ENCODE data around the gene PRPF31. TPM values are rescaled to one million over a fixed set of nuclear protein-coding genes. Genes with fewer than 3 reads are reported as not detected.

PRPF31 gene
- total RNA-seq, 4 donors from 2014 or later = 53.6 to 66.7 (median 57.1) TPM

DNA sequence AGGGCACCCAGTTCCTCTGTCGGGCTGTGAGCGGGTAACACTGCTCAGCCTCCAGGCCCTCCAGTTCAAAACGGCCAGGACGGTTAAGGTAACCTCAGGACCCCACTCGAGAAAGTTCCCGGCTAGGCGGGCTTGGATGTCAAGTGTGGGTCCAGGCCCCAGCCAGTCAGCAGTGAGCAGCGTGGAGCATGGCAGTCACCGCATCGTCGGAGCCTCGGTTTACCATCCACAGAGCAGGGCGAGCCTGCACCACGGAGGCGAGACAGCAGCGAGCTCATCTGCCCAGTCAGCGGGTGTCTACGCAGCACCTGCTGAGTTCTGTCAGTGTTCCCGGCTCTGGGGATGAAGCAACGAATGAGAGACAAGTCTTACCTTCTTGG is 14.1 kb downstream of the PRPF31 start:
- intact Hi-C loops (cut with DNase I) = no loop called here
- Histone ChIP-seq H3K4me1 (no peaks in the 10 kb centered on the region), H3K27me3 (no peaks in the 10 kb centered on the region), H3K9me3 (no peaks in the 10 kb centered on the region), H3K36me3 (peaks cover 58 to 59% of the 10 kb centered on the region in 2 donors), H3K4me3 (replicated peaks in 1 of 3) (no peak overlapping the region), H3K27ac (no peak overlapping the region)
- TF ChIP-seq POLR2A (IDR thresholded peaks at IDR 0.05) = no peak
- TF ChIP-seq, protein P1, sequence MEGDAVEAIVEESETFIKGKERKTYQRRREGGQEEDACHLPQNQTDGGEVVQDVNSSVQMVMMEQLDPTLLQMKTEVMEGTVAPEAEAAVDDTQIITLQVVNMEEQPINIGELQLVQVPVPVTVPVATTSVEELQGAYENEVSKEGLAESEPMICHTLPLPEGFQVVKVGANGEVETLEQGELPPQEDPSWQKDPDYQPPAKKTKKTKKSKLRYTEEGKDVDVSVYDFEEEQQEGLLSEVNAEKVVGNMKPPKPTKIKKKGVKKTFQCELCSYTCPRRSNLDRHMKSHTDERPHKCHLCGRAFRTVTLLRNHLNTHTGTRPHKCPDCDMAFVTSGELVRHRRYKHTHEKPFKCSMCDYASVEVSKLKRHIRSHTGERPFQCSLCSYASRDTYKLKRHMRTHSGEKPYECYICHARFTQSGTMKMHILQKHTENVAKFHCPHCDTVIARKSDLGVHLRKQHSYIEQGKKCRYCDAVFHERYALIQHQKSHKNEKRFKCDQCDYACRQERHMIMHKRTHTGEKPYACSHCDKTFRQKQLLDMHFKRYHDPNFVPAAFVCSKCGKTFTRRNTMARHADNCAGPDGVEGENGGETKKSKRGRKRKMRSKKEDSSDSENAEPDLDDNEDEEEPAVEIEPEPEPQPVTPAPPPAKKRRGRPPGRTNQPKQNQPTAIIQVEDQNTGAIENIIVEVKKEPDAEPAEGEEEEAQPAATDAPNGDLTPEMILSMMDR (IDR thresholded peaks at IDR 0.05) = no peak
- WGBS, 2 donors = 99 to 100% methylated on average over 14 to 20 of the region's 20 CpGs
- DNase-seq = no peak

DNA sequence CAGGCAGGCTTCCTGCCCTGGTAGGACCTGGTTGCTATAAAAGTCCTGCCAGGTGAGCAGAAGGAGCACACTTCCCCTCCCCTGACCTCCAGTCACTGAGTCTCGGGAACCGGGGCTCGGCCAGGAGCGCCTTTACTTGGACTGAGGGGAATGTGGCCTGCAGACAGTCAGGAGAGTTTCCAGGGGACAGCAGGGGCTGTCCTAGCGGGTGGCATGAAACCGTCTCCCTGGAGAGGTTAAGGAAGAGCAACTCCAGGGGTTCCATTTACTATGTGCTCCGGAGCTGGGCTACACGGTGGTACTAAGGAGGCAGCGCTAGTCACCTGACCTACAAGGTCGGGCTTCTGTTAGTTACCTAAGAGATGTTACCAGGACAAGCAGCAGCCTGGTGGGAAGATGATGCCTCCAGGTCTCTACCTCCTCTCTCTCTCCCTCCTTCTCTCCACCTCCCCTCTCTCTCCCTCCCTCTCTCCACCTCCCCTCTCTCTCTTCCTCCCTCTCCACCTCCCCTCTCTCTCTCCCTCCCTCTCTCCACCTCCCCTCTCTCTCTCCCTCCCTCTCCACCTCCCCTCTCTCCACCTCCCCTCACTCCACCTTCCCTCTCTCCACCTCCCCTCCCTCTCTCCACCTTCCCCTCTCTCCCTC is 17.9 kb downstream of the PRPF31 start:
- intact Hi-C loops (cut with DNase I) = no loop called here
- H3K9me3 ChIP-seq = no peaks in the 10 kb centered on the region
- no peak for TF ChIP-seq POLR2A (IDR thresholded peaks at IDR 0.05)
- no peak overlapping the region for H3K27ac ChIP-seq
- peaks cover 22 to 23% of the 10 kb centered on the region in 2 donors for H3K36me3 ChIP-seq
- peaks cover 7 to 9% of the 10 kb centered on the region in 2 donors for H3K4me1 ChIP-seq
- no peak for DNase-seq
- H3K27me3 ChIP-seq = no peaks in the 10 kb centered on the region
- WGBS, 2 donors = 80 to 88% methylated on average over 6 to 10 of the region's 10 CpGs
- no peak overlapping the region for H3K4me3 ChIP-seq (replicated peaks in 1 of 3)

DNA sequence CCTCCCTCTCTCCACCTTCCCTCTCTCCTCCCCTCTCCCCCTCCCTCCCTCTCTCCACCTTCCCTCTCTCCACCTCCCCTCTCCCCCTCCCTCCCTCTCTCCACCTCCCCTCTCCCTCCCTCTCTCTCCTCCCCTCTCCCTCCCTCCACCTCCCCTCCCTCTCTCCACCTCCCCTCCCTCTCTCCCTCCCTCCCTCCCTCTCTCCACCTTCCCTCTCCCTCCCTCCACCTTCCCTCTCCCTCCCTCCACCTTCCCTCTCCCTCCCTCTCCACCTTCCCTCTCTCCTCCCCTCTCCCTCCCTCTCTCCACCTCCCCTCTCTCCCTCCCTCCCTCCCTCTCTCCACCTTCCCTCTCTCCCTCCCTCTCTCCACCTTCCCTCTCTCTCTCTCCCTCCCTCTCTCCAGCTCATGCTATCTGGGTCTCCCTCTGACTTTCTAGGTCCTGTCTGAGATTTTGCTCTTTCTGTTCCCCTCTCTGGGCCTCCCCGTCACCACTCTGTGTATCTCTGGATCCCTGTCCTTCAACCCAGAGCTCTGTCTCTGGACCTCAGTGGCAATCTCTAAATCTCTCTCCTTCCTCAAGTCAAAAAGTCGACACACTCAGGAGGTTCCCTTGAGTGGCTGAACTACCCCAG is 18.5 kb downstream of the PRPF31 start:
- DNase-seq = no peak
- Histone ChIP-seq H3K27me3 (no peaks in the 10 kb centered on the region), H3K36me3 (peaks cover 16 to 17% of the 10 kb centered on the region in 2 donors), H3K27ac (no peak overlapping the region), H3K4me1 (peaks cover 13 to 16% of the 10 kb centered on the region in 2 donors), H3K9me3 (no peaks in the 10 kb centered on the region), H3K4me3 (replicated peaks in 1 of 3) (no peak overlapping the region)
- 56 to 70% methylated on average over 2 of the region's 2 CpGs for whole genome bisulfite sequencing, 2 donors
- TF ChIP-seq POLR2A (IDR thresholded peaks at IDR 0.05) = no peak
- intact Hi-C loops (cut with DNase I) = no loop called here

DNA sequence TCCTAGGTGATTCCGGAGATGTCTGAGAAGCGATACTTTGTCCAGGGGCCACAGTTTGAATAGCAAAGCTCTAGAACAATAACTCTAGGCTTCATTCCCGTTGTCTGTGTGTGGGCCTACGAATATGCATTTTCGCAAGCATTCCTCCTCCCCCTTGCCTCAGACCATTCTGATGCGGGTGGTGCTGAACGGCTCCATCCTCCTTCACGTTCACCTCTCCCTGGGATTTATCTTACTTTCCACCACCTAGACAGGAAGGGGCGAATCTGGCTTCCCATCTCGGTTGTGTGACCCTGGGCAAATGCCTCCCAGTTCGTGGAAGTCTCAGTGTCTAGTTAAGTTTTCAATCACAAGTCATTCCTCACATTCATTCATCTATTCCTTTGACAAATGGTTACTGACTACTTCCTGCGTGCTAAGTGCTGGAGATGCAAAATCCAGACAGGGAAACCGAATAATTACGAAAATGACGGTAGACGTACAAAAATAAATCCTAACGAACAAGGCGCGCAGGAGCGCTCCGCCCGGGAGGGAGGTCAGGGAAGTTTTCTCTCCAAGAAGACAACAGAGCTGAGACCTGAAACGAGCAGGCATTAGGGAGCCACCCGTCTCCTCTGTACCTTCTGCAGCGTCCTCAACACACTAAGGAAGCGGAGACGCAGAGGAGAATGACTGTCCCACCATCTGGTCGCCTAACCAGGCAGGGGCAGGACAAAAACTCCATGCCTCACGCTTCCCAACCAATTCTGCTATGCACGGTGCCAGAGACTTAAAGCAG is 20.7 kb downstream of the PRPF31 start:
- TF ChIP-seq POLR2A (IDR thresholded peaks at IDR 0.05) = no peak
- TF ChIP-seq, protein P1 (IDR thresholded peaks at IDR 0.05) = no peak
- 4 to 5% methylated on average over 28 to 30 of the region's 30 CpGs for WGBS, 2 donors
- H3K4me3 ChIP-seq (replicated peaks in 1 of 3) = peak overlapping the region in 2 of 3 donors; percentile 2 to 35
- no peaks in the 10 kb centered on the region for H3K27me3 ChIP-seq
- H3K27ac ChIP-seq = no peak overlapping the region
- intact Hi-C loops (cut with DNase I) = no loop called here
- DNase-seq = peak in 1 of 2 donors; percentile 23
- H3K4me1 ChIP-seq = peaks cover 19 to 32% of the 10 kb centered on the region in 2 donors
- H3K9me3 ChIP-seq = no peaks in the 10 kb centered on the region
- peaks cover 5 to 9% of the 10 kb centered on the region in 2 donors for H3K36me3 ChIP-seq

DNA sequence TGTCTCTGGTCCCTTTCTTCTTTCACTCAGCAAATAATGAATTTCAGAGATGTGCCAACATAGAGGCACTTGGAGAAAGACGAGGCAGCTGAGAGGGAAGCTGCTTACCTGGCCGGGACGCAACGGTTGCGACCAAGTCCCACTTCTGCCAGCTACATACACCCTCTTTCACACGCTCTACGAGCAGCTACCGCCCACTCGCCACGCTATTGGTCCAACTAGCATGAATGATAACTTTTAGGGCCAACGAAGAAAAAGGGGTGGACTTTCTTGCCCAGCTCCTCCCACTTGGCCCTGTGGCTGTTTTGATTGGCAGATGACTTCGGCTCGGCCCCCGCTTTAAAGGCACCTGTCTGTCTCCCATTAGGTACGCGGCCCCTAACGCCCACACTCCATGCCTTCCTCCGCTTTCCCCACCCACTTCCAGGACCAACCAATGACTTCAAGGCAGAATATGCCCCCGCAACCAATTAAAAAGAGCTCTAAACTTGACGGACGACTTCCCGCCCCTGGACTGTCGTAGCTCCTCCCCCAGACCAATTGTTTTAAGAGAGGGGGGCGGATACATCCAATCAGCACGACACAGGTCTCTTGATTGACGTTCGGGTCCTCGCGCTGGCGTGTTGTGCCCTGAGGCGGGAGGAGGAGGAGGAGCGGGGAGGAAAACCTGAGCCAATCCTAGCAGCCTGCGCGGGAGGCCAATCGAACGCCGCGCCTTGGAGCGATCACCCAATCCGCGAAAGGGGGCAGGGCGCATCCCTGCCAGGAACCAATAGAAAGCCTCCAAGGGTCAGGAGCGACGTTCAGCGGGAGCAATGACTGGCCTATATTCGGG is 21.5 kb downstream of the PRPF31 start:
- intact Hi-C loops (cut with DNase I) = no loop called here
- peaks cover 26 to 40% of the 10 kb centered on the region in 2 donors for H3K4me1 ChIP-seq

More for the DNA sequence above, 21.5 kb downstream of the PRPF31 start:
- peak in 1 of 2 donors; percentile 90 for TF ChIP-seq POLR2A (IDR thresholded peaks at IDR 0.05)
- TF ChIP-seq, protein P1 (IDR thresholded peaks at IDR 0.05) = no peak
- no peaks in the 10 kb centered on the region for H3K9me3 ChIP-seq
- 0% methylated on average over 18 to 34 of the region's 46 CpGs for WGBS, 2 donors
- no peak overlapping the region for H3K27ac ChIP-seq
- peak overlapping the region; percentile 2 to 100 (median 97) for H3K4me3 ChIP-seq (replicated peaks in 1 of 3)
- H3K27me3 ChIP-seq = no peaks in the 10 kb centered on the region
- DNase-seq = peak; percentile 100
- peaks cover 0 to under 1% of the 10 kb centered on the region in 2 donors for H3K36me3 ChIP-seq

All from thyroid gland (tissue), 4 donors.